ENCODE measurements around the gene LY6G5C.

DNA sequence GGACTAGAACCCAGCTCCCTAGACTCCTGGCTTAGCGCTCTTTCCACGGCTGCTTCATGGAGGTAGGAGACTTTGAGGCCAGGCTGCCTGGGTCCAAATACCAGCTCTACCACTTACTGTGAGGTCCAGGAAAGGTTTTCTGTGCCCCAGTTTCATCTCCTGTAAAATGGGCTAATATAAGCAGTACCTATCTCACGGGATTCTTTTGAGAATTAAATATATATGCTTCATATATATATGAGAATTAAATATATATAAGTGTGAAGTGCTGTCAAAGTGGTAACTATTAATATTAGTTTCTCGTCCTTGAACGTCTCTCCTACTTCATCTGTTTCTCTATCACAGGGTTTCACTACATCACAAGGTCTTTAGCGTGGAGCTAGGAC lies 10.2 kb upstream of the LY6G5C start:
- TF ChIP-seq POLR2AphosphoS5 (IDR thresholded peaks at IDR 0.05) (no peak), POLR2A (IDR thresholded peaks at IDR 0.05) (no peak)
- TF ChIP-seq, protein P1, sequence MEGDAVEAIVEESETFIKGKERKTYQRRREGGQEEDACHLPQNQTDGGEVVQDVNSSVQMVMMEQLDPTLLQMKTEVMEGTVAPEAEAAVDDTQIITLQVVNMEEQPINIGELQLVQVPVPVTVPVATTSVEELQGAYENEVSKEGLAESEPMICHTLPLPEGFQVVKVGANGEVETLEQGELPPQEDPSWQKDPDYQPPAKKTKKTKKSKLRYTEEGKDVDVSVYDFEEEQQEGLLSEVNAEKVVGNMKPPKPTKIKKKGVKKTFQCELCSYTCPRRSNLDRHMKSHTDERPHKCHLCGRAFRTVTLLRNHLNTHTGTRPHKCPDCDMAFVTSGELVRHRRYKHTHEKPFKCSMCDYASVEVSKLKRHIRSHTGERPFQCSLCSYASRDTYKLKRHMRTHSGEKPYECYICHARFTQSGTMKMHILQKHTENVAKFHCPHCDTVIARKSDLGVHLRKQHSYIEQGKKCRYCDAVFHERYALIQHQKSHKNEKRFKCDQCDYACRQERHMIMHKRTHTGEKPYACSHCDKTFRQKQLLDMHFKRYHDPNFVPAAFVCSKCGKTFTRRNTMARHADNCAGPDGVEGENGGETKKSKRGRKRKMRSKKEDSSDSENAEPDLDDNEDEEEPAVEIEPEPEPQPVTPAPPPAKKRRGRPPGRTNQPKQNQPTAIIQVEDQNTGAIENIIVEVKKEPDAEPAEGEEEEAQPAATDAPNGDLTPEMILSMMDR (IDR thresholded peaks at IDR 0.05): no peak
